Uterus (tissue), 4 donors: ENCODE measurements around the gene EEF2K. TPM values are rescaled to one million over a fixed set of nuclear protein-coding genes. Genes with fewer than 3 reads are reported as not detected.
A peak's percentile ranks its signal among the peaks of the same experiment; 100 is the strongest.

Experiments used
- DNase-seq, 2 donors: peaks; one replicate each; pipeline ENCODE4 v3.0.0-alpha.2; 2019 to 2020
- H3K27ac ChIP-seq, 2 donors: fragments of 200-600 bp; sonication (generic); 1 replicate in 1 of 2; 2 replicates in 1 of 2; pipeline ENCODE4 v1.5.1; 2016 to 2018
- H3K27me3 ChIP-seq, 2 donors: fragments of 200-600 bp; sonication (generic); one replicate each; pipeline ENCODE4 v1.5.1; 2018 to 2019; ENCODE audit warnings: control low read depth in 1 of 2
- H3K36me3 ChIP-seq, 2 donors: fragments of 200-600 bp; sonication (generic); one replicate each; pipeline ENCODE4 v1.5.1; 2019; ENCODE audit warnings: control low read depth in 1 of 2
- H3K4me1 ChIP-seq, 2 donors: fragments of 200-600 bp; sonication (generic); one replicate each; pipeline ENCODE4 v1.5.1; 2018 to 2019; ENCODE audit warnings: control low read depth in 1 of 2
- H3K4me3 ChIP-seq, 2 donors: fragments of 200-600 bp; sonication (generic); 1 replicate in 1 of 2; 2 replicates in 1 of 2; pipeline ENCODE4 v1.5.1; 2018 to 2019; ENCODE audit warnings: mild to moderate bottlenecking in 1 of 2
- H3K9me3 ChIP-seq, 2 donors: fragments of 200-600 bp; sonication (generic); one replicate each; pipeline ENCODE4 v1.5.1; 2019; ENCODE audit warnings: control low read depth in 1 of 2
- POLR2A ChIP-seq, 2 donors: fragments of 450-650 bp; IDR thresholded peaks; one replicate each; pipeline ENCODE4 v1.6.1; 2016; ENCODE audit warnings: antibody characterized with exemption in 2 of 2, mild to moderate bottlenecking in 1 of 2, moderate library complexity in 1 of 2
- intact Hi-C: fragments of 100-400 bp; cut with DNase I; formaldehyde crosslinking; loops from one replicate; pipeline ENCODE4 v1.15.1; 2023; ENCODE audit warnings: low total_unique reads
- total RNA-seq, 4 donors: library from RNA; depleted of rRNA in 3 of 4; stranded (reverse); fragments of >200 nt in 3 of 4; gene quantifications; one replicate each; pipeline versions ENCODE4 v1.1.0 to v1.2.4, GENCODE V29; 2014 to 2023
- TF ChIP-seq, protein P1 (sequence below), 4 experiments: fragments of 200-600 bp in 2 of 4; fragments of 450-650 bp in 2 of 4; sonication (generic) in 2 of 4; IDR thresholded peaks; one replicate each; pipeline ENCODE4 v1.5.1; 2016 to 2019; ENCODE audit warnings: antibody characterized with exemption in 4 of 4, mild to moderate bottlenecking in 2 of 4, moderate library complexity in 1 of 4
- donor health status: DM: yes; HTN: yes; CAD: no.

Gene EEF2K
- total RNA-seq, 4 donors from 2014 or later: 17.4 to 82.0 (median 35.5) TPM

DNA sequence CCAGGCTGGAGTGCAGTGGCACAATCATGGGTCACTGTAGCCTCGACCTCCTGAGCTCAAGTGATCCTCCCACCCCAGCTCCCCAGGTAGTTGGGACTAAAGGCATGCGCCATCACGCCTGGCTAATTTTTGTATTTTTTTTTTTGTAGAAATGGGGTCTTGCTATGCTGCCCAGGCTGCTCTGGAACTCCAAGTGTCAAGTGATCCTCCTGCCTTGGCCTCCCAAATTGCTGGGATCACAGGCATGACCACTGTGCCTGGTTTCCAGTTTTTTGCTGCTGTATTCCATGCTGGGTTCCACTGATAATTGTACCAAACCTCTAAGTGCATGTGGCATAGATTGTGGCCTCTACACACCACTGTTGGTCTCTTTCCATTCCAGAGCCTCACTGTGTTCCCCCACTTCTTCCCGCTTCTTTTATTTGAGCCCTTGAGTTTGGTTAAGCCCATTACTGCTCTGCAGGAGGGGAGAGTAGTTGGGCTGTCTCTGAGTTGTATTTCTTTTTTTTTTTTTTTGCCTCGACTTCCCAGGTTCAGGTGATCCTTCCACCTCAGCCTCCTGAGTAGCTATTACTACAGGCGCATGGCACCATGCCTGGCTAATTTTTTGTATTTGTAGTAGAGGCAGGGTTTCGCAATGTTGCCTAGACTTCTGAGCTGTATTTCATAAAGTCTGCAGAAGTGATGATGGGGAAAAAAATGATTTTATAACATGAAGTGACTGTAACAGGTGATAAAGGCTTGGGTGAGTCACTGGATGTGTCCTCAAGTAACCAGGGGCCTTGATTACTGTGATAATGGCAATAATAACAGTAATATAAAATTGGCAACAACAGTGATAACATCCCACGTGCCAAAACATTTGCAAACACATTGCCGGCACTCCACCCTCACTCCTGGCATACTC lies 30.0 kb downstream of the EEF2K start:
- Histone ChIP-seq H3K27ac (peak overlapping the region in 1 of 2 donors; percentile 23), H3K27me3 (no peaks in the 10 kb centered on the region), H3K4me1 (peaks cover 5 to 10% of the 10 kb centered on the region in 2 donors), H3K36me3 (no peaks in the 10 kb centered on the region), H3K4me3 (no peak overlapping the region), H3K9me3 (no peaks in the 10 kb centered on the region)
- DNase-seq: no peak
- TF ChIP-seq, protein P1, sequence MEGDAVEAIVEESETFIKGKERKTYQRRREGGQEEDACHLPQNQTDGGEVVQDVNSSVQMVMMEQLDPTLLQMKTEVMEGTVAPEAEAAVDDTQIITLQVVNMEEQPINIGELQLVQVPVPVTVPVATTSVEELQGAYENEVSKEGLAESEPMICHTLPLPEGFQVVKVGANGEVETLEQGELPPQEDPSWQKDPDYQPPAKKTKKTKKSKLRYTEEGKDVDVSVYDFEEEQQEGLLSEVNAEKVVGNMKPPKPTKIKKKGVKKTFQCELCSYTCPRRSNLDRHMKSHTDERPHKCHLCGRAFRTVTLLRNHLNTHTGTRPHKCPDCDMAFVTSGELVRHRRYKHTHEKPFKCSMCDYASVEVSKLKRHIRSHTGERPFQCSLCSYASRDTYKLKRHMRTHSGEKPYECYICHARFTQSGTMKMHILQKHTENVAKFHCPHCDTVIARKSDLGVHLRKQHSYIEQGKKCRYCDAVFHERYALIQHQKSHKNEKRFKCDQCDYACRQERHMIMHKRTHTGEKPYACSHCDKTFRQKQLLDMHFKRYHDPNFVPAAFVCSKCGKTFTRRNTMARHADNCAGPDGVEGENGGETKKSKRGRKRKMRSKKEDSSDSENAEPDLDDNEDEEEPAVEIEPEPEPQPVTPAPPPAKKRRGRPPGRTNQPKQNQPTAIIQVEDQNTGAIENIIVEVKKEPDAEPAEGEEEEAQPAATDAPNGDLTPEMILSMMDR (IDR thresholded peaks at IDR 0.05): no peak
- TF ChIP-seq POLR2A (IDR thresholded peaks at IDR 0.05): no peak
- intact Hi-C loops: no loop called here

DNA sequence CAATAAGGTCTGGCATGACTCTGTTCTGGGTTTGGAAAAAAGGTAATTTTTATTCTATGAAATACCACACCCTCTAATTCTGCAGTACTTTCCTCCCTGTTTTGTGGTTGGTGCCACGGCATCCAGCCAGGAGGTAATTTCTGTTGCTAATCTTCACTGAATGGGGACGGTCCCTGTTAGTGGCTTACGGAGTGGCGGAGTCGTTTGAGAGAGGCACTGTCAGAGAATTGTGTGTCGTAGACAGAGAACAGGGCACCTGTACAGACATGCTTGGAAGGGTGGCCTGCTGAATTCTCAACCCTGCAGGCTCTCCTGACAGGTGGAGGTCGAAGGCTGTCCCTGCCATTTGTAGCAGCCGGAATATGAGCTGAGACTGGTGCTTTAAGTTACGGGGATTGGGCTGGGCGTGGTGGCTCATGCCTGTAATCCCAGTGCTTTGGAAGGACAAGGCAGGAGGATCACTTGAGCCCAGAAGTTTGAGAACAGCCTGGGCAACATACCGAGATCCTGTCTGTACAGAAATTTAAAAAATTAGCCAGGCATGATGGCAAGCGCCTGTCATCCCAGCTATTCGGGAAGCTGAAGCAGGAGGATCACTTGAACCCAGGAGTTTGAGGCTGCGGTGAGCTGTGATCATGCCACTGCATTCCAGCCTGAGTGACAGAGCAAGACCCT lies 33.2 kb downstream of the EEF2K start:
- H3K27ac ChIP-seq: peak overlapping the region; percentile 57 to 71
- no peaks in the 10 kb centered on the region for H3K36me3 ChIP-seq
- H3K4me3 ChIP-seq: no peak overlapping the region
- no peak for DNase-seq
- H3K4me1 ChIP-seq: peaks cover 5 to 10% of the 10 kb centered on the region in 2 donors
- no peaks in the 10 kb centered on the region for H3K27me3 ChIP-seq
- no peaks in the 10 kb centered on the region for H3K9me3 ChIP-seq
- TF ChIP-seq, protein P1 (IDR thresholded peaks at IDR 0.05): no peak
- no peak for TF ChIP-seq POLR2A (IDR thresholded peaks at IDR 0.05)
- intact Hi-C loops: no loop called here

DNA sequence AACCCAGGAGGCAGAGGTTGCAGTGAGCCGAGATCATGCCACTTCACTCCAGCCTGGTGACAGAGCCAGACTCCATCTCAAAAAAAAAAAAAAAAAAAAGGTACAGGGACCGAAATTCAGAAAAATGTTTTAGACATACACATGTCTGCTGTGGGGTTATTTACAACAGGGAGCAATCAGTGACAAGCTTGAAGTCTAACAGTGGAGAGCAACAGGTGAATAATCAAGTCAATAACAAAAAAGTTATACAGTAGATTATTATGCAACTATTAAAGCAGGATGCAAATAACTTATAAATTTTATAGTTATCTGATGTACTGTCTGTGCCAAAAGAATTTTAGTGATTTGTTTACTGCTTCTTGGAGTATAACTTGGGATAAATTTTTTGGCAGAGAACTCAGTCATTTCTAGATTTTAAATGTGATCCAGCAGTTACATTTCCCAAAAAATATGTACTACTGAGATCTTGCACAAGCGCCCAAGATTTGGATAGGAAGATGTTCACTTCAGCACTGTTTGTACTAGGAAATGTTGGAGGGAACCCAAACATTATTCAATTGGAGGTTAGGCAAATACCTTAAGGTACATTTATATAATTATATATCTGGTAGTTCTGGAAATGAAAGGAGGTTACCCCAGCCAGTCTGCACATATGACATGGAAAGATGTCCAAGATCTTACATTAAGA lies 34.1 kb downstream of the EEF2K start:
- TF ChIP-seq, protein P1 (IDR thresholded peaks at IDR 0.05): no peak
- TF ChIP-seq POLR2A (IDR thresholded peaks at IDR 0.05): no peak
- H3K4me3 ChIP-seq: no peak overlapping the region
- peaks cover 5 to 10% of the 10 kb centered on the region in 2 donors for H3K4me1 ChIP-seq

DNA sequence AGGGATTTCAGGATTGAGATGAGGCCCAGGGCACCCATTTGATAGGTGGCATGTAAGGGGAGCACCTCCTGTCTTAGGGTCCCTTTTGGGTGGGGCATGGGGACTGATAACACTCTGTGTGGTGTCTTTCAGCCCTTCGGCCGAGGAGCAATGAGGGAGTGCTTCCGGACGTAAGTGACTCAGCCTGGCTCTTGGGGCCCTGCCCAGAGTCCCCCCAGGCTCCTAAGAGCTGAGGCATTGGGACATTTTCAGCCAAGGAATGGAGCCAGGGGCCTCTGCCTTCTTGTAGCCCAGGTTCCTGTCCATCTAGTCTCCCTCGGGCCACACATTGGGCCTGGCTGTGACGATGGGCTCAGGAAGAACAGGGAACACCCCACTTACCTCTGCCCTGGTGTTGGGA lies 44.4 kb downstream of the EEF2K start:
- DNase-seq: no peak
- Histone ChIP-seq H3K36me3 (no peaks in the 10 kb centered on the region), H3K27me3 (no peaks in the 10 kb centered on the region), H3K9me3 (no peaks in the 10 kb centered on the region), H3K4me1 (no peaks in the 10 kb centered on the region), H3K4me3 (no peak overlapping the region), H3K27ac (no peak overlapping the region)
- TF ChIP-seq, protein P1 (IDR thresholded peaks at IDR 0.05): no peak
- no peak for TF ChIP-seq POLR2A (IDR thresholded peaks at IDR 0.05)
- intact Hi-C loops: no loop called here

More for the DNA sequence above, 34.1 kb downstream of the EEF2K start:
- H3K36me3 ChIP-seq: no peaks in the 10 kb centered on the region
- H3K27me3 ChIP-seq: no peaks in the 10 kb centered on the region
- DNase-seq: peak in 1 of 2 donors; percentile 56
- H3K27ac ChIP-seq: peak overlapping the region; percentile 71 to 75
- intact Hi-C loops: no loop called here
- H3K9me3 ChIP-seq: no peaks in the 10 kb centered on the region
